ENCODE measurements around the gene FST. TPM values are rescaled to one million over a fixed set of nuclear protein-coding genes. Genes with fewer than 3 reads are reported as not detected.

FST gene
- total RNA-seq, 1 experiment from 2014 or later: 0.51 TPM

DNA sequence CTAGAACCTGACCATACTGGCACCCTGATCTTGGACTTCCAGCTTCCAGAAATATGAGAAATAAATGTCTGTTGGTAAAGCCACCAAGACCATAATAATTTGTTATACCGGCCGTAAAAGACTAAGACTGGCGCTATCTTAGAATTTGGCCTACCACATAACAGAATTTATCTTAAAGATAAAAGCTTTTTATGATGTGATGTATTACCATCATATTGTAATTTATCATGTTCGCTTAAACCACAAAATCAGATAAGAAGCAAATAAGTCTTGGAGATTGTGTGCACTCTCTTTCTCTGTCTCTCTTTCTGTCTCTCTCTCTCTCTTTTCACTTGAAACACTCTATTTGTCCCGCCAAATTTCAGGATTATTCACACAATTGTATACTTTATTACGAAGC lies 35.6 kb downstream of the FST start:
- ATAC-seq (no peak), DNase-seq (ENCODE audit: low read depth, low spot score) (no peak)
- no peaks in the 10 kb centered on the region for H3K9me3 ChIP-seq (ENCODE audit: control insufficient read depth, insufficient read depth, low read depth, low read length)
- TF ChIP-seq TCF7L2 (IDR thresholded peaks at IDR 0.05; ENCODE audit: low read depth, low read length) (no peak), SIN3A (IDR thresholded peaks at IDR 0.05; ENCODE audit: borderline replicate concordance, insufficient read depth, low read depth, low read length) (no peak), POLR2AphosphoS5 (IDR thresholded peaks at IDR 0.05; ENCODE audit: low read depth, low read length) (no peak)
- TF ChIP-seq, protein P1, sequence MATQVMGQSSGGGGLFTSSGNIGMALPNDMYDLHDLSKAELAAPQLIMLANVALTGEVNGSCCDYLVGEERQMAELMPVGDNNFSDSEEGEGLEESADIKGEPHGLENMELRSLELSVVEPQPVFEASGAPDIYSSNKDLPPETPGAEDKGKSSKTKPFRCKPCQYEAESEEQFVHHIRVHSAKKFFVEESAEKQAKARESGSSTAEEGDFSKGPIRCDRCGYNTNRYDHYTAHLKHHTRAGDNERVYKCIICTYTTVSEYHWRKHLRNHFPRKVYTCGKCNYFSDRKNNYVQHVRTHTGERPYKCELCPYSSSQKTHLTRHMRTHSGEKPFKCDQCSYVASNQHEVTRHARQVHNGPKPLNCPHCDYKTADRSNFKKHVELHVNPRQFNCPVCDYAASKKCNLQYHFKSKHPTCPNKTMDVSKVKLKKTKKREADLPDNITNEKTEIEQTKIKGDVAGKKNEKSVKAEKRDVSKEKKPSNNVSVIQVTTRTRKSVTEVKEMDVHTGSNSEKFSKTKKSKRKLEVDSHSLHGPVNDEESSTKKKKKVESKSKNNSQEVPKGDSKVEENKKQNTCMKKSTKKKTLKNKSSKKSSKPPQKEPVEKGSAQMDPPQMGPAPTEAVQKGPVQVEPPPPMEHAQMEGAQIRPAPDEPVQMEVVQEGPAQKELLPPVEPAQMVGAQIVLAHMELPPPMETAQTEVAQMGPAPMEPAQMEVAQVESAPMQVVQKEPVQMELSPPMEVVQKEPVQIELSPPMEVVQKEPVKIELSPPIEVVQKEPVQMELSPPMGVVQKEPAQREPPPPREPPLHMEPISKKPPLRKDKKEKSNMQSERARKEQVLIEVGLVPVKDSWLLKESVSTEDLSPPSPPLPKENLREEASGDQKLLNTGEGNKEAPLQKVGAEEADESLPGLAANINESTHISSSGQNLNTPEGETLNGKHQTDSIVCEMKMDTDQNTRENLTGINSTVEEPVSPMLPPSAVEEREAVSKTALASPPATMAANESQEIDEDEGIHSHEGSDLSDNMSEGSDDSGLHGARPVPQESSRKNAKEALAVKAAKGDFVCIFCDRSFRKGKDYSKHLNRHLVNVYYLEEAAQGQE (IDR thresholded peaks at IDR 0.05; ENCODE audit: insufficient read depth in 1 of 2, low read depth in 2 of 2, low read length in 1 of 2): no peak
- POLR2A ChIA-PET: no interaction called here
- no peaks in the 10 kb centered on the region for H3K36me3 ChIP-seq (ENCODE audit: control insufficient read depth, insufficient read depth, low read length)
- in situ Hi-C loops (cut with HindIII; ENCODE audit: low pct_unique_long_range_greater_than_20kb, low sequenced_read_pairs): no loop called here
- CTCF ChIA-PET: no interaction called here
- no TSS peak for BruUV-seq (replicated peaks)
- H3K27ac ChIP-seq (ENCODE audit: low read length): no peak overlapping the region
- no peak overlapping the region for H3K4me3 ChIP-seq (ENCODE audit: low read depth in 2 of 2, low read length in 2 of 2)
- intact Hi-C loops (cut with micrococcal nuclease; ENCODE audit: unreplicated experiment): no loop called here
- no peaks in the 10 kb centered on the region for H3K4me1 ChIP-seq (ENCODE audit: control insufficient read depth, insufficient read depth, low read length)
- H3K27me3 ChIP-seq (ENCODE audit: control insufficient read depth, insufficient read depth, low read length): no peaks in the 10 kb centered on the region

DNA sequence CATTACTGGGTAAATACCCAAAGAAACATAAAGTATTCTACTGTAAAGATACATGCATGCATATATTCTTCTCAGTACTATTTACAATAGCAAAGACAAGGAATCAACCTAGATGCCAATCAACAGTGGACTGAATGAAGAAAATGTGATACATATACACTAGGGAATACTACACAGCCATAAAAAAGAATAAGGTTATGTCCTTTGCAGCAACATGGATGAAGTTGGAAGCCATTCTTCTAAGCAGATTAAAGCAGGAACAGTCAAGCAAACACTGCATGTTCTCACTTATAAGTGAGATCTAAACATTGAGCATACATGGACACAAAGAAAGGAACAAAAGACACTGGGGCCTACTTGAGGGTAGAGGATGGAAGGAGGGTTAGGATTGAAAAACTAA lies 40.4 kb downstream of the FST start:
- intact Hi-C loops (cut with micrococcal nuclease; ENCODE audit: unreplicated experiment): no loop called here
- H3K36me3 ChIP-seq (ENCODE audit: control insufficient read depth, insufficient read depth, low read length): no peaks in the 10 kb centered on the region
- ChIA-PET POLR2A (no interaction called here), CTCF (no interaction called here)
- H3K27ac ChIP-seq (ENCODE audit: low read length): no peak overlapping the region
- no peak overlapping the region for H3K4me3 ChIP-seq (ENCODE audit: low read depth in 2 of 2, low read length in 2 of 2)
- H3K4me1 ChIP-seq (ENCODE audit: control insufficient read depth, insufficient read depth, low read length): no peaks in the 10 kb centered on the region
- no peaks in the 10 kb centered on the region for H3K9me3 ChIP-seq (ENCODE audit: control insufficient read depth, insufficient read depth, low read depth, low read length)
- no peaks in the 10 kb centered on the region for H3K27me3 ChIP-seq (ENCODE audit: control insufficient read depth, insufficient read depth, low read length)
- BruUV-seq (replicated peaks): no TSS peak
- in situ Hi-C loops (cut with HindIII; ENCODE audit: low pct_unique_long_range_greater_than_20kb, low sequenced_read_pairs): no loop called here
- TF ChIP-seq, protein P1 (IDR thresholded peaks at IDR 0.05; ENCODE audit: insufficient read depth in 1 of 2, low read depth in 2 of 2, low read length in 1 of 2): no peak
- TF ChIP-seq, protein P2, sequence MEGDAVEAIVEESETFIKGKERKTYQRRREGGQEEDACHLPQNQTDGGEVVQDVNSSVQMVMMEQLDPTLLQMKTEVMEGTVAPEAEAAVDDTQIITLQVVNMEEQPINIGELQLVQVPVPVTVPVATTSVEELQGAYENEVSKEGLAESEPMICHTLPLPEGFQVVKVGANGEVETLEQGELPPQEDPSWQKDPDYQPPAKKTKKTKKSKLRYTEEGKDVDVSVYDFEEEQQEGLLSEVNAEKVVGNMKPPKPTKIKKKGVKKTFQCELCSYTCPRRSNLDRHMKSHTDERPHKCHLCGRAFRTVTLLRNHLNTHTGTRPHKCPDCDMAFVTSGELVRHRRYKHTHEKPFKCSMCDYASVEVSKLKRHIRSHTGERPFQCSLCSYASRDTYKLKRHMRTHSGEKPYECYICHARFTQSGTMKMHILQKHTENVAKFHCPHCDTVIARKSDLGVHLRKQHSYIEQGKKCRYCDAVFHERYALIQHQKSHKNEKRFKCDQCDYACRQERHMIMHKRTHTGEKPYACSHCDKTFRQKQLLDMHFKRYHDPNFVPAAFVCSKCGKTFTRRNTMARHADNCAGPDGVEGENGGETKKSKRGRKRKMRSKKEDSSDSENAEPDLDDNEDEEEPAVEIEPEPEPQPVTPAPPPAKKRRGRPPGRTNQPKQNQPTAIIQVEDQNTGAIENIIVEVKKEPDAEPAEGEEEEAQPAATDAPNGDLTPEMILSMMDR (IDR thresholded peaks at IDR 0.05): no peak
- TF ChIP-seq SIN3A (IDR thresholded peaks at IDR 0.05; ENCODE audit: borderline replicate concordance, insufficient read depth, low read depth, low read length) (no peak), TCF7L2 (IDR thresholded peaks at IDR 0.05; ENCODE audit: low read depth, low read length) (no peak), POLR2AphosphoS5 (IDR thresholded peaks at IDR 0.05; ENCODE audit: low read depth, low read length) (no peak)
- no peak for ATAC-seq
- no peak for DNase-seq (ENCODE audit: low read depth, low spot score)

Other genes with a start within 250 kb of the FST start
- gene NDUFS4, start 80.0 kb downstream of the FST start, total RNA-seq (2021; ENCODE audit: unreplicated experiment): 86.2 TPM